ENCODE measurements around the gene PPP1R15A. TPM values are rescaled to one million over a fixed set of nuclear protein-coding genes. Genes with fewer than 3 reads are reported as not detected.

PPP1R15A gene
- total RNA-seq (2014; rRNA removed; shearing (Covaris generic)) = 31.5 and 31.7 TPM in 2 replicates
- 23.4 and 23.8 TPM in 2 replicates for total RNA-seq (2022)
- Bru-seq, nascent RNA = percentile 74 among the genes with signal in this experiment
- BruChase-seq, experiment 1, labeled RNA remaining after a 6-hour chase = percentile 61 among the genes with signal in this experiment
- BruChase-seq, experiment 2, labeled RNA remaining after a 2-hour chase = percentile 69 among the genes with signal in this experiment
- long read RNA-seq, transcript PPP1R15A-201 (3 exons, 2,378 nt) = major isoform, 112 of 129 reads
- long read RNA-seq, partial matches to known transcripts = 12 of 129 reads
- long read RNA-seq, other reads (novel, unspliced or antisense) = 5 of 129 reads

GRCh38 chr19:48872182-48872883 lies at the start of gene PPP1R15A:
TSS of gene PPP1R15A (plus strand) at chr19:48872421. CDS start at chr19:48873234, 813 bp downstream.
- DNase-seq (ENCODE audit: low spot score) = peak; percentile 98
- Histone ChIP-seq H2AFZ (ENCODE audit: low read length) (peak within 1 kb of the TSS; percentile 76; the same call in 1 of the 2 replicates), H3K9me2 (ENCODE audit: insufficient read depth, low read length) (no peaks in the 10 kb centered on the region), H3K27ac (ENCODE audit: low read depth, low read length, poor library complexity, severe bottlenecking) (peak within 1 kb of the TSS; percentile 99), H4K20me1 (ENCODE audit: insufficient read depth, low read length) (peaks cover 9% of the 10 kb centered on the region), H3K4me2 (ENCODE audit: low read length) (peak within 1 kb of the TSS; percentile 99), H3K79me2 (ENCODE audit: insufficient read depth, low read depth, low read length) (peaks cover 30% of the 10 kb centered on the region), H3K4me1 (ENCODE audit: insufficient read depth, low read length, poor library complexity, severe bottlenecking) (peaks cover 57% of the 10 kb centered on the region), H3K4me3 (ENCODE audit: low read depth, low read length, poor library complexity, severe bottlenecking) (peak within 1 kb of the TSS; percentile 84), H3K36me3 (ENCODE audit: insufficient read depth, low read length) (peaks cover 29% of the 10 kb centered on the region), H3K9me3 (ENCODE audit: low read length) (peaks cover 2% of the 10 kb centered on the region; the same call in 1 of the 2 replicates)
- POLR2A ChIA-PET = interaction anchor here (1.1 to 1.7 kb wide), 2 partner anchors 22 to 46 kb away, joined by 3 read pairs; no protein-coding TSS in a partner anchor
- CTCF ChIA-PET (ENCODE audit: unreplicated experiment) = interaction anchor here (1.1 kb wide), 1 partner anchor 30 kb away, joined by 4 read pairs; no protein-coding TSS in a partner anchor
- BruUV-seq (replicated peaks) = TSS peak; percentile 79
- no peak for TF ChIP-seq CTCF (conservative IDR thresholded peaks at IDR 0.05; ENCODE audit: low read length)
- no peak for TF ChIP-seq EZH2phosphoT487 (IDR thresholded peaks at IDR 0.05; ENCODE audit: borderline replicate concordance, low read depth, low read length)
- intact Hi-C loops (cut with micrococcal nuclease; ENCODE audit: unreplicated experiment) = no loop called here

GRCh38 chr19:48822514-48822913 lies 49.7 kb upstream of the PPP1R15A start:
- Histone ChIP-seq H3K79me2 (ENCODE audit: insufficient read depth, low read depth, low read length) (no peaks in the 10 kb centered on the region), H3K9me2 (ENCODE audit: insufficient read depth, low read length) (no peaks in the 10 kb centered on the region), H3K4me1 (ENCODE audit: insufficient read depth, low read length, poor library complexity, severe bottlenecking) (peaks cover 3% of the 10 kb centered on the region), H4K20me1 (ENCODE audit: insufficient read depth, low read length) (no peaks in the 10 kb centered on the region), H3K4me2 (ENCODE audit: low read length) (no peak overlapping the region), H3K9me3 (ENCODE audit: low read length) (no peaks in the 10 kb centered on the region), H3K27ac (ENCODE audit: low read depth, low read length, poor library complexity, severe bottlenecking) (no peak overlapping the region), H3K4me3 (ENCODE audit: low read depth, low read length, poor library complexity, severe bottlenecking) (no peak overlapping the region), H2AFZ (ENCODE audit: low read length) (no peak overlapping the region), H3K36me3 (ENCODE audit: insufficient read depth, low read length) (no peaks in the 10 kb centered on the region)
- no TSS peak for BruUV-seq (replicated peaks)
- ChIA-PET CTCF (ENCODE audit: unreplicated experiment) (no interaction called here), POLR2A (no interaction called here)
- no peak for DNase-seq (ENCODE audit: low spot score)
- intact Hi-C loops (cut with micrococcal nuclease; ENCODE audit: unreplicated experiment) = loop anchor here (5.0 kb wide), 1 partner anchor 310 kb away; no protein-coding TSS in a partner anchor
- TF ChIP-seq EZH2phosphoT487 (IDR thresholded peaks at IDR 0.05; ENCODE audit: borderline replicate concordance, low read depth, low read length) (no peak), CTCF (conservative IDR thresholded peaks at IDR 0.05; ENCODE audit: low read length) (no peak)
